NCI-H2107 treated with DMSO at 0.1 percent for 48 hours (cell line): ENCODE measurements around the gene PRAF2.

Source experiments
- DNase-seq: peaks from one replicate; lab custom pipeline; 2025; ENCODE audit not compliant: unreplicated experiment; lab: John Stamatoyannopoulos, UW

Gene PRAF2

DNA sequence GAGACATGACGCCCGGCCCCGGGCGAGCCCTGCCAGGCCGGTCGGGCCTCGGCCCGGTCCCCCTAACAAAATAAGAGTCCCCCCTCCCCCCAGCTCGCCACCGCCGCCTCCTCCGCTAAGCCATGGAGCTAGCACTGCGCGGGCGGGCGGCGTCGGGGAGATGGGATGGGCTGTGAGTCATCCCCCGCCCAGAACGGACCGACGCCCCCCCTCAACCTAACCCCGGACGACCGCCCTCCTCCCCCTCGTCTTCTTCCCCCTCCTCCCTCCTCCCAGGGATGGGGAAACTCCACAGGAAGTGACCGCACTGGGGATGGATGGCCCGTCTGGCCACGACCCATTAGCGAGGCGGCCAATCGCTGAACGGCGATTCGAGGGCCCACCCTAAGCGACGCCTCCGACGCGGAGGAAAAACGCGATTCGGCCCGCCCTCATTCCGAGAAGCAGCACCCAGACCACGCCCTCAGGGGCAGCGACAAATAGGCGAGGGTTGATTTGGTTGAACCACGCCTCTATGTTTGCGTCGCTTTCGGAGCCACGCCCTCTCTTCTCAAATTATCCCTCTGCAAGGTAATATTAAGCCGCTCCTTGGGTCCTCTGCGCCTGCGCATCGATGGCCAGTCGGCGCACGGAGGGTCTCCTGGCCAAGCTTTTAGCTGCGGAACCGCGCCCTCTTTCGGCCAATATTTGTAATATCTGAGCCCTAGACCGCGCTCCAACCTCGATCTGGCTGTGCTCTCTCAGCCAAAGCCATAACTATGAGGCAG, 30.4 kb downstream of the PRAF2 start, which contains the start of gene TFE3:
TFE3 (minus strand) TSS at position 138 of the 767 bp plus-strand sequence; CDS start at position 7, 131 bp downstream.
- peak; percentile 99 for DNase-seq

GRCh38 chrX:49042581-49043219, 31.1 kb downstream of the PRAF2 start:
- no peak for DNase-seq

GRCh38 chrX:49041744-49042580, 31.8 kb downstream of the PRAF2 start:
- DNase-seq, result no peak

- no peak for DNase-seq
Observed at GRCh38 chrX:49040376-49040955, 33.3 kb downstream of the PRAF2 start.

- DNase-seq, result peak; percentile 83
Observed at GRCh38 chrX:49039598-49040375, 34.0 kb downstream of the PRAF2 start.

DNA sequence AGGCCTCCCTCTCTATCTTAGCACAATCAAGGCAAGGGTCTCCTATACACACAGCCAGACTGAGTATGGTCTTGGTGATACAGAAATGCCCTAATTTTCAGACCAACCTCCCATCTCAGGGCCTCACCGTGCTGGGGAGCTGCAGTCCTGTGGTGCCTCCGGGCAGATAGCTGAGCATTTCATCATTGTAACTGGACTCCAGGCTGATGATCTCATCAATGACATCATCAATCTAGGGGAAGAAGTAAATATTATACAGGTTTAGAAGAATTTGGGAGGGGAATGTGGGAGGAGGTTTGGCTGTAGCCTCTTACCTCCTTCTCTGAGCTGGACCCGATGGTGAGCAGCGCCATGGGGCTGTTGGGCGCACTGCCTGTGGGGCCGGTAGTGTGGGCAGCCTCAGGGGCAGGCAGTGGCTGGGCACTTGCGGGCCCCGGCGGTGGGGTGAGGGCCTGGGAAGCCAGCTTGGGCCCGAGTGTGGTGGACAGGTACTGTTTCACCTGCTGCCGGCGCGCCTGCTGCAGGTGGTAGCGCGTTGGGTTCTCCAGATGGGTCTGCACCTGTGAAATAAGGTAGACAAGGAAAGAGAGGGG, 35.8 kb downstream of the PRAF2 start:
- no peak for DNase-seq

DNA sequence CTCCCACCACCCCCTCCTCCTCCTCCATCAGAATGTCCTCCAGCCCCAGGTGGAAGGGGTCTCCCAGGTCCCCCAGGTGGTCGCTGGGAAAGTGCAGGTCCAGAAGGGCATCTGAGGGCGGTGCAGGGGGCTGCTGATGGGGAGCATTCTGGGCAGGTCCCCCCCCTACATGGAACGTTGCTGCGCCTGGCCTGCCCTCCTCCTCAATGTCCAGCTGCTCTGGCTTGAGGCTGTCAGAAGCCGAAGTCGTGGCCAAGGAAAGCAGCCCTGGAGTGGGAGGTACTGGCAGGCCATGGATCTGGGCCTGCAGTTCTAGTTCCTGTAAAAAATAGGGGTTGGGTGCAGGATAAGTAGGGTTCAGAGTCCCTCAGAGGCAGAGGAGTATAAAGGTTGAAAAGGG, 43.5 kb downstream of the PRAF2 start:
- DNase-seq, result no peak

GRCh38 chrX:49029876-49030275, 43.9 kb downstream of the PRAF2 start:
- no peak for DNase-seq
